Muscle of leg (tissue), 11 donors: ENCODE results near the gene EEFSEC. TPM values are rescaled to one million over a fixed set of nuclear protein-coding genes. Genes with fewer than 3 reads are reported as not detected.

Experiments used
- DNase-seq: peaks from one replicate; pipeline ENCODE4 v3.0.0; 2013
- H3K27ac ChIP-seq: one replicate; pipeline ENCODE4 v1.5.1; 2013; ENCODE audit warnings: mild to moderate bottlenecking, low read length, control low read depth
- H3K27me3 ChIP-seq: one replicate; pipeline ENCODE4 v1.6.1; 2013; ENCODE audit warnings: low read length; ENCODE audit not compliant: control insufficient read depth, insufficient read depth
- H3K36me3 ChIP-seq: one replicate; pipeline ENCODE4 v1.6.1; 2013; ENCODE audit warnings: low read length; ENCODE audit not compliant: control insufficient read depth, insufficient read depth
- H3K4me1 ChIP-seq: one replicate; pipeline ENCODE4 v1.6.1; 2013; ENCODE audit warnings: low read length; ENCODE audit not compliant: control insufficient read depth, insufficient read depth
- H3K4me3 ChIP-seq: one replicate; pipeline ENCODE4 v1.5.1; 2013; ENCODE audit warnings: low read length, control low read depth
- H3K9me3 ChIP-seq: replicated peaks from 2 replicates; pipeline ENCODE4 v1.6.1; 2013; ENCODE audit warnings: low read depth, low read length; ENCODE audit not compliant: control insufficient read depth
- WGBS: methylation state at CpG from one replicate; pipeline ENCODE4 v1.1.5; 2013; ENCODE audit warnings: missing lambda C conversion rate; ENCODE audit not compliant: insufficient coverage; 5-methylcytosine and 5-hydroxymethylcytosine counted together
- polyA plus RNA-seq, 8 donors: library from polyadenylated mRNA; unstranded; fragments of 120-200 nt; gene quantifications; one replicate each; pipeline versions ENCODE4 v1.2.1 to v1.2.3, GENCODE V29; 2013; ENCODE audit warnings: inconsistent platforms in 1 of 8, low replicate concordance in 1 of 8; ENCODE audit not compliant: insufficient read length in 8 of 8, insufficient read depth in 1 of 8
- total RNA-seq: library from RNA; stranded (reverse); fragments of 120-200 nt; gene quantifications from one replicate; pipeline ENCODE4 v1.2.4, GENCODE V29; 2013

Gene EEFSEC
- total and polyA plus RNA-seq, 9 donors = 5.5 to 20.9 (median 16.9) TPM

DNA sequence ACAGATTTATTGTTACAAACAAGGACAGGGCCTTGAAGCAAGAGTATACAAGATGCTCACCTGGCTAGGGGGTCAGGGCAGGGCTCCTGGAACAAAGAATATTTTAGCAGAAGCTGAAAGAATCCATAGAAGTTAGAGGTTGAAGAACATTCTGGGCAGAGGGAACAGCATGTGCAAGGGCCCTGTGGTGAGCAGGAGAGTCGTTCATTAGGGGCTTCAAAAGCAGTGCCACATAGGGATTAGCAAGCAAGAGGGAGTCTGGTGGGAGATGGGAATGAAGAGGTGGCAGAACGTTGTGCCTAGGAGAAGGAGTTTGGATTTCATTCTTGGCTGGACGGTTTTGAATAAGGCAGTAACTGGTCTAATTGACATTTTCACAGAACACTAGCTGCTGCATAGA lies 290.5 kb downstream of the EEFSEC start:
- no peaks in the 10 kb centered on the region for H3K9me3 ChIP-seq
- no peak overlapping the region for H3K27ac ChIP-seq
- H3K4me1 ChIP-seq = no peaks in the 10 kb centered on the region
- no peaks in the 10 kb centered on the region for H3K36me3 ChIP-seq
- WGBS = 74% methylated on average over 2 of the region's 3 CpGs
- H3K4me3 ChIP-seq = no peak overlapping the region
- no peak for DNase-seq
- peaks cover 14% of the 10 kb centered on the region for H3K27me3 ChIP-seq

DNA sequence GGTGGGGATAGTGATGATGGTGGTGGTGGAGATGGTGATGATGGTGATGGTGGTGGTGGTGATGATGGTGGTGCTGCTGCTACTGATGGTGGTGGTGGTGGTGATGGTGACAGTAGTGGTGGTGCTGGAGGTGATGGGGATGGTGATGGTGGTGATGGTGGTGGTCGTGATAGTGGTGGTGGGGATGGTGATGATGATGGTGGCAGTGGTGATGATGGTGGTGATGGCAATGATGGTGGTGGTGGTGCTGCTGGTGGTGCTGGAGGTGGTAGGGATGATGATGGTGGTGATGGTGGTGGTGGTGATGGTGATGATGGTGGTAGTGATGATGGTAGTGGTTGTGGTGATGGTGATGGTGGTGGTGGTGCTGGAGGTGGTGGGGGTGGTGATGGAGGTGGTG lies 292.1 kb downstream of the EEFSEC start:
- H3K4me3 ChIP-seq = no peak overlapping the region
- no peak overlapping the region for H3K27ac ChIP-seq
- no peaks in the 10 kb centered on the region for H3K36me3 ChIP-seq
- no peaks in the 10 kb centered on the region for H3K9me3 ChIP-seq
- peaks cover 16% of the 10 kb centered on the region for H3K27me3 ChIP-seq
- 100% methylated on average over 1 of the region's 1 CpG for WGBS
- no peaks in the 10 kb centered on the region for H3K4me1 ChIP-seq
- no peak for DNase-seq

DNA sequence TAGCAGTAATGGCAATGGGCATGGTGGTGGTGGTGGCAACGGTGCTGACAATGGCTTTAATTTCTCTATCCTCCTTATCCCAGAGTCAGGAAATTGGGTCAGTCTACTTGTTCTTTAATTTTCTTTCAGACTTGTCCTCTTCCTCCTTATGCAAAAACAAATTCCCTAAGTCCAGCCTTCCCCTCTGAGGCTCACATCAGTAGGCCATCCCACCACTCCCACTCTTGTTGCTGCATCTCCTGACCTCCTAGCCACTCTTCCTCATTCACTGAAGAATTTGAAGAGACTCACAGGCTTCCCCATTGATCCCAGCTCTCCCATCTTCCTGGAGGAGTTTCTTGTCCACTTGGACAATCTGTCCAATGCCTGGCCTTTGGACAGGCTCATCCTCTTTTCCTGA lies 293.5 kb downstream of the EEFSEC start:
- WGBS = 100% methylated on average over 1 of the region's 1 CpG
- Histone ChIP-seq H3K27ac (no peak overlapping the region), H3K27me3 (peaks cover 16% of the 10 kb centered on the region), H3K9me3 (no peaks in the 10 kb centered on the region), H3K36me3 (no peaks in the 10 kb centered on the region), H3K4me1 (no peaks in the 10 kb centered on the region), H3K4me3 (no peak overlapping the region)
- DNase-seq = no peak

DNA sequence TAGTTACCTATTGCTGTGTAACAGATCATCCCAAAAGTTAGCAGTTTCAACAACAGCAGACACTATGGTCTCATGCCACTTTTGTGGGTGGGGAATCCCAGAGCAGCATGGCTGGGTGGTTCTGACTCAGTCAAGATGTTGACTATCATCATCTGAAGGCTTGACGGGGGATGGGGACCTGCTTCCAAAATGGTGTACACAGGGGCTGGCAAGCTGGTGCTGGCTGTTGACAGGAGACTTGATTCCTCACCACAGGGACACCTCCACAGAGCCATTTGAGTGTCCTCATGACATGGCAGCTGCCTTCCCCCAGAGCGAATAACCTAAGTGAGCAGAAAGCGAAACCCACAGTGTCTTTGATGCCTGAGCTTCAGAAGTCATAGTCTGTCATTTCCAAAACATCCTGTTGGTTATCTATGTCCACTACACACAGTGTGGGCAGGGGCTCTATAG lies 294.3 kb downstream of the EEFSEC start:
- WGBS = 94% methylated on average over 3 of the region's 3 CpGs

DNA sequence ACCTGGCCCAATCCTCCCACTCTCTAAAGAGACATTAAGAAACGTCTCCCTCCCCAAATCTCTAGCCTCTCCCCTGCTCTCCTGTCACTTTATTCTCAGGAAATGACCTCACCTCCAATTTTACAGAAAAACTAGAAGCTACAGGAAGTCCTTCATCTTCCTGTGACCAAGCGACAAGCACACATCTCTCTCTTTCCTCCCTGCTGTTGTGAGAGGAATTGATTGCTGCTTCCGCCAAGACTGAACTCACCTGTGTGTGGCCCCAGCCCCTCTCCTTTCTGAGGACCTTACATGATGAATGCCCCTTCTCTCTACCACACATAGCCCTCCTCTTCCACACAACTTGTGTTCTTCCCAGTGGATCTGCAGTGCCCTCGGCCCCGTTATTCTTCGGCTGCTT lies 295.2 kb downstream of the EEFSEC start:
- H3K36me3 ChIP-seq = no peaks in the 10 kb centered on the region
- H3K9me3 ChIP-seq = no peaks in the 10 kb centered on the region
- H3K27me3 ChIP-seq = peaks cover 18% of the 10 kb centered on the region
- no peak for DNase-seq
- H3K4me3 ChIP-seq = no peak overlapping the region
- WGBS = 69% methylated on average over 4 of the region's 6 CpGs
- no peaks in the 10 kb centered on the region for H3K4me1 ChIP-seq
- H3K27ac ChIP-seq = no peak overlapping the region

More for the DNA sequence above, 294.3 kb downstream of the EEFSEC start:
- Histone ChIP-seq H3K36me3 (no peaks in the 10 kb centered on the region), H3K4me3 (no peak overlapping the region), H3K9me3 (no peaks in the 10 kb centered on the region), H3K4me1 (no peaks in the 10 kb centered on the region), H3K27ac (no peak overlapping the region), H3K27me3 (peaks cover 16% of the 10 kb centered on the region)
- no peak for DNase-seq

DNA sequence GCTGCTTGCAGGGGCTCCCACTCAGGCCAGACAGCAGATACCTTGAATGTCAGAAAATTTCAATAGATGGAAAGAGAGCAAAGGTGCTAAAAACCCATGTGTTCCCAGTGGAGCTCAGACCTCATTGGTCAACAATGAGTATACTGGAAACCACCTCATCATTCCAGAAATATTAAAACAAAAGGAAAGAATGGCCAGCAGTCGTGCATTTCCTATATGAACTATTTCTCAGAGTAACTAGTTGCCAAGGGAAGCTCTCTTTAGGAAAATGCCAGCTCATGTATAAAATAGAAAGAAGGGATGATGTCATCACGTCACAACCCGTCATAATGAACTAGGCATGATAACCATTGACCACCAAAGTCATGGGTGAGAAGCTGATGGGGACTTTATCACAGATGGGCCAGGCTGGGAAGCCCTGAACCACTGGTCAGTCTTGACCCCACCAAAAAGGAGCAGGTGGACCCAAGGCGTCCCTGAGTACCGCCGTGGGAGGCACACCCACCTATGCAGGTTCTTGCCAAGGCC lies 295.9 kb downstream of the EEFSEC start:
- WGBS = 82% methylated on average over 5 of the region's 6 CpGs
- H3K27ac ChIP-seq = no peak overlapping the region
- H3K27me3 ChIP-seq = peaks cover 11% of the 10 kb centered on the region
- H3K9me3 ChIP-seq = no peaks in the 10 kb centered on the region
- no peaks in the 10 kb centered on the region for H3K36me3 ChIP-seq
- no peak for DNase-seq
- H3K4me3 ChIP-seq = no peak overlapping the region
- no peaks in the 10 kb centered on the region for H3K4me1 ChIP-seq

DNA sequence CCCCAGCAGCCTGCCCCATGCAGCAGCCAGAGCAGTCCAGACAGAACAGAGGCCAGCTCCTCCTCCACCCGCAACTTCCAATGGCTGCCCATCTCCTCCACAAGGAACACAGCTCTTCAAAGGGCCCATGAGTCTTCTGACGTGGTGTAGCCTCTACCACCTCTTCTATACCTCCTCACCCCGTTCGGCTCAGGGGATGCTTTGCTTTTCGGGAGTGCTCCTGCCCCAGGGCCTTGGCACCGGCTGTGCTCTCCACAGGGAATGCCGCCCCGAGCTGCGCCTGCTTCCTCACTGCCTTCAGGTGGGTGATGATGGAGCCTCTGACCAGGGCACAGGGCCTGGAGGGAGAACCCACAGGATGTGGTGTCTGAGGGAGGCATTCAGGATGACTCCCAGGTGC lies 298.8 kb downstream of the EEFSEC start:
- peaks cover 34% of the 10 kb centered on the region for H3K27me3 ChIP-seq
- no peak overlapping the region for H3K27ac ChIP-seq
- no peaks in the 10 kb centered on the region for H3K4me1 ChIP-seq
- 79% methylated on average over 7 of the region's 9 CpGs for WGBS
- H3K9me3 ChIP-seq = no peaks in the 10 kb centered on the region
- H3K36me3 ChIP-seq = no peaks in the 10 kb centered on the region
- no peak overlapping the region for H3K4me3 ChIP-seq
- no peak for DNase-seq

DNA sequence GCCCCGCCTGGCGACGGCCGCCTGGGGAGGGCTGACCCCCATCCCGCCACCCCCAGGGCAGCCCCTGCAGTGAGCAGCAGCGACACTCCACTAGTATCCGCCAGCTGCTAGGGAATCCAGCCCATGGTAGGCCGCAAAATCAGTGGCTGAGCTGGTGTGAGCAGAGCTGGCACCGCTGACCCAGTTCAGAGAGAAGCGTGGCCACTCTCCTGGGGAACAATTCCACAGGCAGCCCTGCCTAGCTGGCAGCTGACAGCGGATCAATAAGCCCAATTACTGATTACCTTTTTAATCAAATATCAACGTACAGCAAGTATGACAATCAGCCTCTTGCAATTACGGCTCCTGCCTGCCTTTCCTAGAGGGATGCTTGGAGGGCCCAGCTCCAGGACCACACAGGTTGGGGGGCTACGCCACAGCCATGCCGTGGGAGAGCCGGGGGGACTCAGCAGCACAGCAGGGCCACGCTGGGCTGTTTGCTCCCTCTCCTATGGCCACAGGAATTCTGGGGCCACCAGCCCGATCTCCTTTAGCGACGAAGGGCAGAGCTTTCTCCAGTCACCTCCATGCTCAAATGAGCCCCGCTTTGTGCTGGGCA lies 299.5 kb downstream of the EEFSEC start:
- Histone ChIP-seq H3K4me1 (peaks cover under 1% of the 10 kb centered on the region), H3K4me3 (no peak overlapping the region), H3K9me3 (no peaks in the 10 kb centered on the region), H3K27me3 (peaks cover 34% of the 10 kb centered on the region), H3K27ac (no peak overlapping the region), H3K36me3 (no peaks in the 10 kb centered on the region)
- WGBS = 77% methylated on average over 21 of the region's 21 CpGs
- no peak for DNase-seq

DNA sequence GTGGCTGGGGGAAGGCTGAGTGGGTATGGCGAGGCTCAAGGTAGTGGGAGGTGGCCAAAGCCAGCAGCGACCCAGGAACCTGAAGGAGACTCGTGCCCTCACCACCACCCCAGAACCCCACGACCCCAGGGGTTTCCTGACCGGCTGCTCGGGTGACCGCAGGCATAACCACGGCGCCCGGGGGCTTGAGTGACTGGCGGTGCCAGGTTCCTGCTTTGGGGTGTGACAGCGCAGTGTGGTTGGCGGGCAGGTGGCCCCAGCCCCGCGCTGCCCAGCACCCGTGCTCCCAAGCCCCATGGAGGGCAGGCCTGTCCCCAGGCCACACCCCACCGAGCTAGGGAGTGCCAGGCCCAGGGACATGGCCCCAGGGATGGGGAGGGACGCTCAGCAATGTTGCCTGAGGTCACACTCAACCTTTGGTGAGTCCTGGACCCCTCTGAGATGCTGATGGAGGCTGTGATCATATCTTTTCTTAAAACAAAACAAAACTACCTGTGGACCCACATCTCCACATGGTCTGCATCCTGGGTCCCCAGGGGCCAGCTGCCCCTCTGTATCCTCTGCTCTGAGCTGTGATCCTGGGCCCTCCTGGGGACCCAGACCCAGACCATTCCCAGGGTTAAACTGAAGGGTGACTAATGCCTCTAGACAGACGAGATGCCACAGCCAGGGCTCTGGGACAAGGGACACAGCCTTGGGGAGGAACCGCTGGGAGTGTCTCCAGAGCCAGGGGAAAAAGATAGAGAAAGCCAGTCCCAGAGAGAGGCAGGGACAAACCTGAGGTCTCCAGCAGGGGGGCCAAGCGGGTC lies 300.4 kb downstream of the EEFSEC start:
- Histone ChIP-seq H3K4me3 (no peak overlapping the region), H3K27ac (no peak overlapping the region), H3K4me1 (peaks cover 6% of the 10 kb centered on the region), H3K9me3 (no peaks in the 10 kb centered on the region), H3K27me3 (peaks cover 31% of the 10 kb centered on the region), H3K36me3 (no peaks in the 10 kb centered on the region)
- DNase-seq = no peak
- 81% methylated on average over 19 of the region's 21 CpGs for WGBS

DNA sequence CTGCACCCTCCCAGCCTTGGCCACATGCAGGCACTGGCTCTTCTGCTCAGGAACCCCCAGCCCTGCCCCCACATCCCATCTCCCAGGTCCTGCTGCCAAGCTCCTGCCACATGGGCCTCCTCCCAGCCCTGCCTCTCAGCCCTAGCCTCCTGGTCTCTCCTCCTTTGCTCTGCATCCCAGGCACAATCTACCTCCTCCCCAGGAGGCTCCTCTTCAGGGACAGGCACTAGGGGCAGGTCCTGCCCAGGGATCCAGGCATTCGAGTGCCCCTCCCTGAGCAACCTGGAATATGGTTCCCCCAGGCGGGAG lies 301.0 kb downstream of the EEFSEC start:
- no peak overlapping the region for H3K4me3 ChIP-seq
- DNase-seq = no peak
- no peaks in the 10 kb centered on the region for H3K36me3 ChIP-seq
- whole genome bisulfite sequencing = no CpG with 5 or more reads among the region's 2 CpGs
- no peaks in the 10 kb centered on the region for H3K9me3 ChIP-seq
- peaks cover 6% of the 10 kb centered on the region for H3K4me1 ChIP-seq
- H3K27ac ChIP-seq = no peak overlapping the region
- H3K27me3 ChIP-seq = peaks cover 29% of the 10 kb centered on the region
